ENCODE measurements around the gene ECM1.

The ECM1 gene

DNA sequence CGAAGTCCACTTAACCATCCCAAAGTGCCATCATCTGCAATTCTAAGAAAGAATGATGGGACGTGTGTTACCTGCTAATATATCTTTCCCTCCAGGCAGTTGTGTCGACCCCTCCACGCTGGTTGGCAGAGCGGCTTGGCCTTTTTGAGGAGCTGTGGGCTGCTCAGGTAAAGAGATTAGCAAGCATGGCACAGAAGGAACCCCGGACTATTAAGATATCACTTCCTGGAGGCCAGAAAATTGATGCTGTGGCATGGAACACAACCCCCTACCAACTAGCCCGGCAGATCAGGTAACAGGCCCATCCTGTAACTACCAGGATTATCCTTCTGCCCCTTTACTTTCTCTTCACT is 20.2 kb upstream of the ECM1 start:
- peak overlapping the region; percentile 91 for H3K4me2 ChIP-seq (ENCODE audit: low read depth, low read length, poor library complexity, severe bottlenecking)
- peaks cover 17% of the 10 kb centered on the region for H3K79me2 ChIP-seq (ENCODE audit: insufficient read depth, low read length)
- H3F3A ChIP-seq (ENCODE audit: insufficient read depth): no peaks in the 10 kb centered on the region; the same call in 1 of the 2 replicates
- H4K20me1 ChIP-seq (ENCODE audit: low read depth, low read length): no peaks in the 10 kb centered on the region
- H3K27me3 ChIP-seq (ENCODE audit: low read length): no peaks in the 10 kb centered on the region
- H3K27ac ChIP-seq (ENCODE audit: low read depth, low read length): peak overlapping the region; percentile 50
- peak overlapping the region; percentile 92 for H2AFZ ChIP-seq (ENCODE audit: low read depth, low read length, severe bottlenecking)
- H3K9me3 ChIP-seq (ENCODE audit: insufficient read depth, low read length): no peaks in the 10 kb centered on the region
- no peaks in the 10 kb centered on the region for H3K9me2 ChIP-seq (replicated peaks; ENCODE audit: insufficient read depth, low read length)
- 0 out of 2 replicates have a peak, but pooled peaks cover 2% of the 10 kb centered on the region for H3K36me3 ChIP-seq (ENCODE audit: low read length)
- H3K4me3 ChIP-seq (ENCODE audit: insufficient read depth, low read length, poor library complexity, severe bottlenecking): peak overlapping the region; percentile 96
- peak overlapping the region; percentile 89 for H3K9ac ChIP-seq (ENCODE audit: low read length)
- TF ChIP-seq EZH2phosphoT487 (conservative IDR thresholded peaks at IDR 0.05; ENCODE audit: low read length): no peak
- TF ChIP-seq, protein P1, sequence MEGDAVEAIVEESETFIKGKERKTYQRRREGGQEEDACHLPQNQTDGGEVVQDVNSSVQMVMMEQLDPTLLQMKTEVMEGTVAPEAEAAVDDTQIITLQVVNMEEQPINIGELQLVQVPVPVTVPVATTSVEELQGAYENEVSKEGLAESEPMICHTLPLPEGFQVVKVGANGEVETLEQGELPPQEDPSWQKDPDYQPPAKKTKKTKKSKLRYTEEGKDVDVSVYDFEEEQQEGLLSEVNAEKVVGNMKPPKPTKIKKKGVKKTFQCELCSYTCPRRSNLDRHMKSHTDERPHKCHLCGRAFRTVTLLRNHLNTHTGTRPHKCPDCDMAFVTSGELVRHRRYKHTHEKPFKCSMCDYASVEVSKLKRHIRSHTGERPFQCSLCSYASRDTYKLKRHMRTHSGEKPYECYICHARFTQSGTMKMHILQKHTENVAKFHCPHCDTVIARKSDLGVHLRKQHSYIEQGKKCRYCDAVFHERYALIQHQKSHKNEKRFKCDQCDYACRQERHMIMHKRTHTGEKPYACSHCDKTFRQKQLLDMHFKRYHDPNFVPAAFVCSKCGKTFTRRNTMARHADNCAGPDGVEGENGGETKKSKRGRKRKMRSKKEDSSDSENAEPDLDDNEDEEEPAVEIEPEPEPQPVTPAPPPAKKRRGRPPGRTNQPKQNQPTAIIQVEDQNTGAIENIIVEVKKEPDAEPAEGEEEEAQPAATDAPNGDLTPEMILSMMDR (IDR thresholded peaks at IDR 0.05; ENCODE audit: insufficient read depth, low read length, poor library complexity, severe bottlenecking): no peak

DNA sequence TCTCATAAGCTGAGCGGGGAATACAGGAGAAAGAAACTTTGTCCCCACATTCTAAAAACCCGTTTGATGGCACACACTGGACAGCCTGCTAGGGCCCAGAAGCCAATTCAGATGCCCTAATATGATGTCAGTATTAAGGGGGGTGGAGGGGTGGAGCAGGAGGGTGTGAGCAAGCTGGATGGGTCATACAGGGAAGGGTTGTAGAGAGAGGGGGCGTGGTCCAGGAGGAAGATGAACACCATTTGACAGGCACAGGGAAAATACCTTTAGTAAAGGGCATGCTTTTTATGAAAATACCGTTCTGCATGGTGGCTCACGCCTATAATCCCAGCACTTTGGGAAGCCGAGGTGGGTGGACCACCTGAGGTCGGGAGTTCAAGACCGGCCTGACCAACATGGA is 14.7 kb upstream of the ECM1 start:
- no peak overlapping the region for H3K9ac ChIP-seq (ENCODE audit: low read length)
- 0 out of 2 replicates have a peak, but pooled peaks cover 2% of the 10 kb centered on the region for H3K36me3 ChIP-seq (ENCODE audit: low read length)
- no peak overlapping the region for H3K27ac ChIP-seq (ENCODE audit: low read depth, low read length)
- H3K9me2 ChIP-seq (replicated peaks; ENCODE audit: insufficient read depth, low read length): no peaks in the 10 kb centered on the region
- no peaks in the 10 kb centered on the region; the same call in 1 of the 2 replicates for H3F3A ChIP-seq (ENCODE audit: insufficient read depth)
- H4K20me1 ChIP-seq (ENCODE audit: low read depth, low read length): no peaks in the 10 kb centered on the region
- no peaks in the 10 kb centered on the region for H3K27me3 ChIP-seq (ENCODE audit: low read length)
- H2AFZ ChIP-seq (ENCODE audit: low read depth, low read length, severe bottlenecking): no peak overlapping the region
- TF ChIP-seq, protein P1 (IDR thresholded peaks at IDR 0.05; ENCODE audit: insufficient read depth, low read length, poor library complexity, severe bottlenecking): no peak
- no peak for TF ChIP-seq EZH2phosphoT487 (conservative IDR thresholded peaks at IDR 0.05; ENCODE audit: low read length)
- no peak overlapping the region for H3K4me2 ChIP-seq (ENCODE audit: low read depth, low read length, poor library complexity, severe bottlenecking)
- H3K9me3 ChIP-seq (ENCODE audit: insufficient read depth, low read length): no peaks in the 10 kb centered on the region
- peaks cover 8% of the 10 kb centered on the region for H3K79me2 ChIP-seq (ENCODE audit: insufficient read depth, low read length)
- no peak overlapping the region for H3K4me3 ChIP-seq (ENCODE audit: insufficient read depth, low read length, poor library complexity, severe bottlenecking)

DNA sequence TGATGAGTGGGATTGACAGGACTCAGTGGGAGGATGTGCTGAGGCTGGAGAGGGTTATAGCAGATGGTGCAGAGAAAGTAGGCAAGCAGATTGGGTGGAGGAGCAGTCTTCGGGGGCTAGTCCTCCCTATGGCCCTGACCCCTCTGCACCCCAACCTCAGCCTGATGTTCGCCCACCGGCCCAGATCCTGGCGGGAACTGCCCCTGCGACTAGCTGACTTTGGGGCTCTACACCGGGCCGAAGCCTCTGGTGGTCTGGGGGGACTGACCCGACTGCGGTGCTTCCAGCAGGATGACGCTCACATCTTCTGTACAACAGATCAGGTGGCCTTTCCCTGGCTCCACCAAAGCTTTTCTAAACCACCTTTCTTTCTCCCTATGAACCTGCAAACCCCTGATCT is 9.6 kb upstream of the ECM1 start:
- H3K9me2 ChIP-seq (replicated peaks; ENCODE audit: insufficient read depth, low read length): no peaks in the 10 kb centered on the region
- TF ChIP-seq EZH2phosphoT487 (conservative IDR thresholded peaks at IDR 0.05; ENCODE audit: low read length): no peak
- TF ChIP-seq, protein P1 (IDR thresholded peaks at IDR 0.05; ENCODE audit: insufficient read depth, low read length, poor library complexity, severe bottlenecking): no peak
- H3K79me2 ChIP-seq (ENCODE audit: insufficient read depth, low read length): no peaks in the 10 kb centered on the region
- H3K27me3 ChIP-seq (ENCODE audit: low read length): no peaks in the 10 kb centered on the region
- no peak overlapping the region for H3K4me2 ChIP-seq (ENCODE audit: low read depth, low read length, poor library complexity, severe bottlenecking)
- H4K20me1 ChIP-seq (ENCODE audit: low read depth, low read length): no peaks in the 10 kb centered on the region
- H2AFZ ChIP-seq (ENCODE audit: low read depth, low read length, severe bottlenecking): no peak overlapping the region
- H3K9ac ChIP-seq (ENCODE audit: low read length): no peak overlapping the region
- H3K4me3 ChIP-seq (ENCODE audit: insufficient read depth, low read length, poor library complexity, severe bottlenecking): no peak overlapping the region
- no peak overlapping the region for H3K27ac ChIP-seq (ENCODE audit: low read depth, low read length)
- no peaks in the 10 kb centered on the region for H3F3A ChIP-seq (ENCODE audit: insufficient read depth)
- H3K9me3 ChIP-seq (ENCODE audit: insufficient read depth, low read length): no peaks in the 10 kb centered on the region
- no peaks in the 10 kb centered on the region for H3K36me3 ChIP-seq (ENCODE audit: low read length)

Measured in SU-DHL-6 (cell line).